HG03469 (cell line): Measurements from ENCODE around the gene TGIF1.

Experiments used
- ATAC-seq: cut with Tn5 transposase; IDR thresholded peaks from one replicate; pipeline ENCODE4 v1.9.1; 2021; ENCODE audit warnings: mild to moderate bottlenecking, moderate library complexity, moderate number of reproducible peaks; ENCODE audit not compliant: unreplicated experiment

TGIF1 gene

GRCh38 chr18:3429121-3429520, 20.9 kb upstream of the TGIF1 start:
- no peak for ATAC-seq

GRCh38 chr18:3434685-3435084, 15.3 kb upstream of the TGIF1 start:
- no peak for ATAC-seq

GRCh38 chr18:3440341-3440740, 9.6 kb upstream of the TGIF1 start:
- no peak for ATAC-seq

GRCh38 chr18:3441290-3441689, 8.7 kb upstream of the TGIF1 start:
- no peak for ATAC-seq

GRCh38 chr18:3442919-3443318, 7.1 kb upstream of the TGIF1 start:
- ATAC-seq = no peak

- ATAC-seq = no peak
These were observed 5.7 kb upstream of the TGIF1 start for GRCh38 chr18:3444296-3444695.

- ATAC-seq = no peak
These were observed 5.0 kb upstream of the TGIF1 start for GRCh38 chr18:3444954-3445353.

- ATAC-seq = no peak
These were observed 2.7 kb upstream of the TGIF1 start for GRCh38 chr18:3447068-3447894.

GRCh38 chr18:3447895-3448837, 1.8 kb upstream of the TGIF1 start:
- ATAC-seq = peak; percentile 66

GRCh38 chr18:3448838-3449511, 997 bp upstream of the TGIF1 start:
- peak; percentile 31 for ATAC-seq

GRCh38 chr18:3449512-3450011, 410 bp upstream of the TGIF1 start:
- no peak for ATAC-seq

- ATAC-seq = no peak
These were observed 819 bp downstream of the TGIF1 start for GRCh38 chr18:3450799-3451182.

- no peak for ATAC-seq
These were observed 1.4 kb downstream of the TGIF1 start for GRCh38 chr18:3451183-3451988.

- no peak for ATAC-seq
These were observed 2.2 kb downstream of the TGIF1 start for GRCh38 chr18:3451989-3452749.

- ATAC-seq = no peak
These were observed 3.0 kb downstream of the TGIF1 start for GRCh38 chr18:3452750-3453539.

GRCh38 chr18:3453540-3454364, 3.8 kb downstream of the TGIF1 start:
- no peak for ATAC-seq

GRCh38 chr18:3454365-3455089, 4.6 kb downstream of the TGIF1 start:
- no peak for ATAC-seq
